Mesothelial cell of epicardium (in vitro differentiated cells): ENCODE results near the gene ARVCF. TPM values are rescaled to one million over a fixed set of nuclear protein-coding genes. Genes with fewer than 3 reads are reported as not detected.

Experiments used
- DNase-seq, 2 experiments: peaks; one replicate each; pipeline ENCODE4 v3.0.0; 2021; ENCODE audit warnings: low spot score in 2 of 2; ENCODE audit not compliant: unreplicated experiment in 2 of 2
- H3K27ac Mint-ChIP-seq: 2 replicates; pipeline ENCODE4 v1.8.0; 2021; ENCODE audit warnings: mixed read lengths
- H3K27me3 Mint-ChIP-seq: 2 replicates; pipeline ENCODE4 v1.8.0; 2021; ENCODE audit warnings: low read depth, mixed read lengths
- H3K36me3 Mint-ChIP-seq: 2 replicates; pipeline ENCODE4 v1.8.0; 2021; ENCODE audit warnings: mixed read lengths
- H3K4me1 Mint-ChIP-seq: 2 replicates; pipeline ENCODE4 v1.8.0; 2021; ENCODE audit warnings: mixed read lengths
- H3K4me3 Mint-ChIP-seq: 2 replicates; pipeline ENCODE4 v1.8.0; 2021; ENCODE audit warnings: mild to moderate bottlenecking, moderate library complexity, mixed read lengths
- H3K9me3 Mint-ChIP-seq: 2 replicates; pipeline ENCODE4 v1.8.0; 2021; ENCODE audit warnings: mixed read lengths
- CTCF ChIP-seq: fragments of 200-600 bp; sonication (generic); IDR thresholded peaks from one replicate; pipeline ENCODE4 v1.5.0; 2021; ENCODE audit warnings: antibody characterized with exemption; ENCODE audit not compliant: unreplicated experiment
- total RNA-seq: library from RNA; stranded (reverse); gene quantifications from 3 replicates; pipeline ENCODE4 v1.2.1, GENCODE V29; 2021

ARVCF gene
- total RNA-seq, 1 donor from 2014 or later: 41.2 TPM

GRCh38 chr22:20029550-20030225 is 13.1 kb upstream of the ARVCF start:
- H3K27ac Mint-ChIP-seq: no peak overlapping the region
- no peak for TF ChIP-seq CTCF
- no peak for DNase-seq
- H3K4me1 Mint-ChIP-seq: no peaks in the 10 kb centered on the region
- peaks cover 3% of the 10 kb centered on the region for H3K36me3 Mint-ChIP-seq
- H3K4me3 Mint-ChIP-seq: no peak overlapping the region
- H3K9me3 Mint-ChIP-seq: no peaks in the 10 kb centered on the region
- H3K27me3 Mint-ChIP-seq: no peaks in the 10 kb centered on the region

- DNase-seq: no peak
- no peaks in the 10 kb centered on the region for H3K27me3 Mint-ChIP-seq
- H3K27ac Mint-ChIP-seq: no peak overlapping the region
- no peaks in the 10 kb centered on the region for H3K4me1 Mint-ChIP-seq
- H3K9me3 Mint-ChIP-seq: no peaks in the 10 kb centered on the region
- H3K36me3 Mint-ChIP-seq: peaks cover 3% of the 10 kb centered on the region
- H3K4me3 Mint-ChIP-seq: no peak overlapping the region
- no peak for TF ChIP-seq CTCF
These were observed 12.4 kb upstream of the ARVCF start for GRCh38 chr22:20028855-20029549.

- no peaks in the 10 kb centered on the region for H3K4me1 Mint-ChIP-seq
- H3K27ac Mint-ChIP-seq: no peak overlapping the region
- H3K27me3 Mint-ChIP-seq: no peaks in the 10 kb centered on the region
- no peak for TF ChIP-seq CTCF
- no peak for DNase-seq
- H3K4me3 Mint-ChIP-seq: no peak overlapping the region
- H3K9me3 Mint-ChIP-seq: no peaks in the 10 kb centered on the region
- H3K36me3 Mint-ChIP-seq: peaks cover 3% of the 10 kb centered on the region
These were observed 11.6 kb upstream of the ARVCF start for GRCh38 chr22:20027966-20028854.

GRCh38 chr22:20026996-20027601 is 10.5 kb upstream of the ARVCF start:
- Mint-ChIP-seq H3K9me3 (no peaks in the 10 kb centered on the region), H3K36me3 (peaks cover 3% of the 10 kb centered on the region), H3K27ac (no peak overlapping the region), H3K27me3 (no peaks in the 10 kb centered on the region), H3K4me3 (no peak overlapping the region), H3K4me1 (peaks cover 1% of the 10 kb centered on the region)
- DNase-seq: no peak
- no peak for TF ChIP-seq CTCF

- Mint-ChIP-seq H3K4me3 (no peak overlapping the region), H3K27me3 (no peaks in the 10 kb centered on the region), H3K9me3 (no peaks in the 10 kb centered on the region), H3K27ac (no peak overlapping the region), H3K36me3 (peaks cover 3% of the 10 kb centered on the region), H3K4me1 (peaks cover 6% of the 10 kb centered on the region)
- no peak for TF ChIP-seq CTCF
- DNase-seq: peak in 1 of 2 experiments; percentile 4
These were observed 9.7 kb upstream of the ARVCF start for GRCh38 chr22:20026204-20026908.
